ENCODE measurements around the gene PLCB1. TPM values are rescaled to one million over a fixed set of nuclear protein-coding genes. Genes with fewer than 3 reads are reported as not detected.
A peak's percentile ranks its signal among the peaks of the same experiment; 100 is the strongest.

The PLCB1 gene
- total RNA-seq, 1 donor from 2014 or later = 10.7 TPM

GRCh38 chr20:8788831-8789230 is 656.8 kb downstream of the PLCB1 start:
- Histone ChIP-seq H3K4me2 (ENCODE audit: low read length) (no peak overlapping the region), H3K36me3 (ENCODE audit: insufficient read depth, low read length) (no peaks in the 10 kb centered on the region), H3K9me3 (ENCODE audit: insufficient read depth, low read depth, low read length) (no peaks in the 10 kb centered on the region), H2AFZ (ENCODE audit: low read depth, low read length) (no peak overlapping the region), H4K20me1 (ENCODE audit: insufficient read depth, low read length) (no peaks in the 10 kb centered on the region), H3K4me1 (ENCODE audit: insufficient read depth, low read length) (no peaks in the 10 kb centered on the region), H3K27ac (ENCODE audit: low read depth, low read length) (no peak overlapping the region), H3K9ac (ENCODE audit: low read length) (no peak overlapping the region), H3K27me3 (ENCODE audit: insufficient read depth, low read length) (no peaks in the 10 kb centered on the region), H3K79me2 (ENCODE audit: insufficient read depth, low read length) (no peaks in the 10 kb centered on the region), H3K4me3 (ENCODE audit: insufficient read depth, low read depth, low read length) (no peak overlapping the region)
- no peak for FAIRE-seq
- Mint-ChIP-seq H3K27ac (ENCODE audit: unreplicated experiment) (no peak overlapping the region), H3K4me1 (ENCODE audit: low read depth, unreplicated experiment) (peaks cover 3% of the 10 kb centered on the region), H3K4me3 (ENCODE audit: unreplicated experiment) (no peak overlapping the region), H3K9me3 (ENCODE audit: unreplicated experiment) (no peaks in the 10 kb centered on the region), H3K36me3 (ENCODE audit: low read depth, unreplicated experiment) (no peaks in the 10 kb centered on the region), H3K27me3 (ENCODE audit: low read depth, unreplicated experiment) (no peaks in the 10 kb centered on the region)
- DNase-seq (ENCODE audit: low read depth) = no peak
- TF ChIP-seq CTCF (IDR thresholded peaks at IDR 0.05; ENCODE audit: insufficient read depth, low read depth, low read length) (no peak), EZH2 (IDR thresholded peaks at IDR 0.05; ENCODE audit: insufficient read depth, low read length) (no peak)

DNA sequence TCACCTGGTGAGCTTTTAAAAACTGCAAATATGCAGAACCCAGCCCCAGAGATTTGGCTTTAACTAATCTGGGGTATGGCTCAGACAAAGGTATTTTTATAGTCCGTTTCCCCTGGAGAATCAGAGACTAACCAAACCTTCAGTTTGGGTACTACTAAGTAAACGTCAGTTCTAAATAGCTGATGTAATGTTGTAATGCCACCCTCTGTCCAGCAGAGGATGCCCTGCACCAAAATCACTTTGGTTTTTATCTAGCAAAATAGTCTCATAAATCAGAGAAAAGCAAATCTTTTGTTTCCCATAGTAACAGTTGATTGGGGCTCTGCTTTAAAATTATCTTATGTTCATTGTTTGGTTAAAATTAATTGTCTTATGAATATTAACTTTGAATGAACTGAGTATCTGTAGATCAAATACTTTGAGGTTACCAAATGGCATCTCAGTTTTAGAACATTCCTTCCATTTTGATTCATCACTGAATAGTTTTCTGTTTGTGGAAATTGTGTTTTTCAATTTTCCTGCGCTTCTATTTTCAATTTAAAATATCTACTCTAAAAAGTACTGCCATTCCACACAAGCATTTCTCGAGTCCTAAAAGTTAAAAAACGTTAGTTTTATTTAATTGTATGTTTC is 658.5 kb downstream of the PLCB1 start:
- no peak overlapping the region for H2AFZ ChIP-seq (ENCODE audit: low read depth, low read length)
- Mint-ChIP-seq H3K27me3 (ENCODE audit: low read depth, unreplicated experiment) (no peaks in the 10 kb centered on the region), H3K27ac (ENCODE audit: unreplicated experiment) (peak overlapping the region; percentile 60), H3K36me3 (ENCODE audit: low read depth, unreplicated experiment) (no peaks in the 10 kb centered on the region), H3K4me3 (ENCODE audit: unreplicated experiment) (no peak overlapping the region), H3K4me1 (ENCODE audit: low read depth, unreplicated experiment) (peaks cover 3% of the 10 kb centered on the region), H3K9me3 (ENCODE audit: unreplicated experiment) (no peaks in the 10 kb centered on the region)
- H3K4me2 ChIP-seq (ENCODE audit: low read length) = no peak overlapping the region
- no peak overlapping the region for H3K27ac ChIP-seq (ENCODE audit: low read depth, low read length)
- no peak for TF ChIP-seq EZH2 (IDR thresholded peaks at IDR 0.05; ENCODE audit: insufficient read depth, low read length)
- TF ChIP-seq CTCF (IDR thresholded peaks at IDR 0.05; ENCODE audit: insufficient read depth, low read depth, low read length) = peak; percentile 99
- no peak overlapping the region for H3K9ac ChIP-seq (ENCODE audit: low read length)
- FAIRE-seq (peak; percentile 95), DNase-seq (ENCODE audit: low read depth) (peak; percentile 22)
- H4K20me1 ChIP-seq (ENCODE audit: insufficient read depth, low read length) = no peaks in the 10 kb centered on the region
- no peaks in the 10 kb centered on the region for H3K79me2 ChIP-seq (ENCODE audit: insufficient read depth, low read length)
- no peaks in the 10 kb centered on the region for H3K4me1 ChIP-seq (ENCODE audit: insufficient read depth, low read length)
- no peaks in the 10 kb centered on the region for H3K27me3 ChIP-seq (ENCODE audit: insufficient read depth, low read length)
- H3K4me3 ChIP-seq (ENCODE audit: insufficient read depth, low read depth, low read length) = no peak overlapping the region
- no peaks in the 10 kb centered on the region for H3K36me3 ChIP-seq (ENCODE audit: insufficient read depth, low read length)
- no peaks in the 10 kb centered on the region for H3K9me3 ChIP-seq (ENCODE audit: insufficient read depth, low read depth, low read length)

GRCh38 chr20:8795404-8795803 is 663.3 kb downstream of the PLCB1 start:
- no peaks in the 10 kb centered on the region for H3K36me3 ChIP-seq (ENCODE audit: insufficient read depth, low read length)
- no peak overlapping the region for H3K9ac ChIP-seq (ENCODE audit: low read length)
- Mint-ChIP-seq H3K27ac (ENCODE audit: unreplicated experiment) (no peak overlapping the region), H3K36me3 (ENCODE audit: low read depth, unreplicated experiment) (no peaks in the 10 kb centered on the region), H3K4me3 (ENCODE audit: unreplicated experiment) (no peak overlapping the region), H3K9me3 (ENCODE audit: unreplicated experiment) (no peaks in the 10 kb centered on the region), H3K4me1 (ENCODE audit: low read depth, unreplicated experiment) (peaks cover 1% of the 10 kb centered on the region), H3K27me3 (ENCODE audit: low read depth, unreplicated experiment) (no peaks in the 10 kb centered on the region)
- FAIRE-seq = no peak
- DNase-seq (ENCODE audit: low read depth) = no peak
- no peak overlapping the region for H3K4me2 ChIP-seq (ENCODE audit: low read length)
- no peak overlapping the region for H3K4me3 ChIP-seq (ENCODE audit: insufficient read depth, low read depth, low read length)
- no peaks in the 10 kb centered on the region for H4K20me1 ChIP-seq (ENCODE audit: insufficient read depth, low read length)
- H3K4me1 ChIP-seq (ENCODE audit: insufficient read depth, low read length) = no peaks in the 10 kb centered on the region
- no peaks in the 10 kb centered on the region for H3K27me3 ChIP-seq (ENCODE audit: insufficient read depth, low read length)
- no peak overlapping the region for H3K27ac ChIP-seq (ENCODE audit: low read depth, low read length)
- H3K9me3 ChIP-seq (ENCODE audit: insufficient read depth, low read depth, low read length) = no peaks in the 10 kb centered on the region
- no peak overlapping the region for H2AFZ ChIP-seq (ENCODE audit: low read depth, low read length)
- H3K79me2 ChIP-seq (ENCODE audit: insufficient read depth, low read length) = no peaks in the 10 kb centered on the region
- TF ChIP-seq EZH2 (IDR thresholded peaks at IDR 0.05; ENCODE audit: insufficient read depth, low read length) (no peak), CTCF (IDR thresholded peaks at IDR 0.05; ENCODE audit: insufficient read depth, low read depth, low read length) (no peak)

Measured in astrocyte (in vitro differentiated cells and primary cell).